ENCODE data around the gene CD22. TPM values are rescaled to one million over a fixed set of nuclear protein-coding genes. Genes with fewer than 3 reads are reported as not detected.

Gene CD22
- total RNA-seq, 1 experiment from 2014 or later: not detected

GRCh38 chr19:35379992-35380391 lies 51.0 kb downstream of the CD22 start:
- Histone ChIP-seq H3K36me3 (ENCODE audit: insufficient read depth, low read length, poor library complexity, severe bottlenecking) (no peaks in the 10 kb centered on the region), H3K4me1 (ENCODE audit: insufficient read depth, low read length, poor library complexity, severe bottlenecking) (peaks cover 6% of the 10 kb centered on the region), H3K9me3 (ENCODE audit: low read depth, low read length, poor library complexity, severe bottlenecking) (no peaks in the 10 kb centered on the region), H3K27ac (ENCODE audit: low read depth, low read length, poor library complexity, severe bottlenecking) (no peak overlapping the region), H3K4me3 (ENCODE audit: low read depth, low read length, poor library complexity, severe bottlenecking) (no peak overlapping the region), H3K27me3 (replicated peaks; ENCODE audit: insufficient read depth, low read depth, low read length, poor library complexity) (peaks cover 5% of the 10 kb centered on the region)
- CTCF ChIA-PET: no interaction called here
- DNase-seq (ENCODE audit: low spot score): no peak
- TF ChIP-seq EZH2 (IDR thresholded peaks at IDR 0.05; ENCODE audit: borderline replicate concordance, low read depth, low read length, poor library complexity, severe bottlenecking): no peak
- TF ChIP-seq, protein P1, sequence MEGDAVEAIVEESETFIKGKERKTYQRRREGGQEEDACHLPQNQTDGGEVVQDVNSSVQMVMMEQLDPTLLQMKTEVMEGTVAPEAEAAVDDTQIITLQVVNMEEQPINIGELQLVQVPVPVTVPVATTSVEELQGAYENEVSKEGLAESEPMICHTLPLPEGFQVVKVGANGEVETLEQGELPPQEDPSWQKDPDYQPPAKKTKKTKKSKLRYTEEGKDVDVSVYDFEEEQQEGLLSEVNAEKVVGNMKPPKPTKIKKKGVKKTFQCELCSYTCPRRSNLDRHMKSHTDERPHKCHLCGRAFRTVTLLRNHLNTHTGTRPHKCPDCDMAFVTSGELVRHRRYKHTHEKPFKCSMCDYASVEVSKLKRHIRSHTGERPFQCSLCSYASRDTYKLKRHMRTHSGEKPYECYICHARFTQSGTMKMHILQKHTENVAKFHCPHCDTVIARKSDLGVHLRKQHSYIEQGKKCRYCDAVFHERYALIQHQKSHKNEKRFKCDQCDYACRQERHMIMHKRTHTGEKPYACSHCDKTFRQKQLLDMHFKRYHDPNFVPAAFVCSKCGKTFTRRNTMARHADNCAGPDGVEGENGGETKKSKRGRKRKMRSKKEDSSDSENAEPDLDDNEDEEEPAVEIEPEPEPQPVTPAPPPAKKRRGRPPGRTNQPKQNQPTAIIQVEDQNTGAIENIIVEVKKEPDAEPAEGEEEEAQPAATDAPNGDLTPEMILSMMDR (conservative IDR thresholded peaks at IDR 0.05; ENCODE audit: low read depth, low read length): no peak
- intact Hi-C loops (cut with micrococcal nuclease; ENCODE audit: unreplicated experiment): no loop called here
- no TSS peak for BruUV-seq (replicated peaks)
- POLR2A ChIA-PET (ENCODE audit: low non-redundant PET): no interaction called here

GRCh38 chr19:35380450-35381124 lies 51.6 kb downstream of the CD22 start:
- no peak for DNase-seq (ENCODE audit: low spot score)
- intact Hi-C loops (cut with micrococcal nuclease; ENCODE audit: unreplicated experiment): no loop called here
- peaks cover 4% of the 10 kb centered on the region for H3K4me1 ChIP-seq (ENCODE audit: insufficient read depth, low read length, poor library complexity, severe bottlenecking)
- peaks cover 5% of the 10 kb centered on the region for H3K9me3 ChIP-seq (ENCODE audit: low read depth, low read length, poor library complexity, severe bottlenecking)
- ChIA-PET CTCF (no interaction called here), POLR2A (ENCODE audit: low non-redundant PET) (no interaction called here)
- H3K27me3 ChIP-seq (replicated peaks; ENCODE audit: insufficient read depth, low read depth, low read length, poor library complexity): peaks cover 5% of the 10 kb centered on the region
- TF ChIP-seq, protein P1 (conservative IDR thresholded peaks at IDR 0.05; ENCODE audit: low read depth, low read length): no peak
- TF ChIP-seq EZH2 (IDR thresholded peaks at IDR 0.05; ENCODE audit: borderline replicate concordance, low read depth, low read length, poor library complexity, severe bottlenecking): no peak
- no peaks in the 10 kb centered on the region for H3K36me3 ChIP-seq (ENCODE audit: insufficient read depth, low read length, poor library complexity, severe bottlenecking)
- H3K4me3 ChIP-seq (ENCODE audit: low read depth, low read length, poor library complexity, severe bottlenecking): no peak overlapping the region
- no TSS peak for BruUV-seq (replicated peaks)
- no peak overlapping the region for H3K27ac ChIP-seq (ENCODE audit: low read depth, low read length, poor library complexity, severe bottlenecking)

GRCh38 chr19:35381318-35381717 lies 52.3 kb downstream of the CD22 start:
- H3K36me3 ChIP-seq (ENCODE audit: insufficient read depth, low read length, poor library complexity, severe bottlenecking): no peaks in the 10 kb centered on the region
- H3K4me3 ChIP-seq (ENCODE audit: low read depth, low read length, poor library complexity, severe bottlenecking): no peak overlapping the region
- no peak for TF ChIP-seq EZH2 (IDR thresholded peaks at IDR 0.05; ENCODE audit: borderline replicate concordance, low read depth, low read length, poor library complexity, severe bottlenecking)
- TF ChIP-seq, protein P1 (conservative IDR thresholded peaks at IDR 0.05; ENCODE audit: low read depth, low read length): no peak
- H3K9me3 ChIP-seq (ENCODE audit: low read depth, low read length, poor library complexity, severe bottlenecking): peaks cover 11% of the 10 kb centered on the region
- H3K4me1 ChIP-seq (ENCODE audit: insufficient read depth, low read length, poor library complexity, severe bottlenecking): peaks cover 4% of the 10 kb centered on the region
- no peak overlapping the region for H3K27ac ChIP-seq (ENCODE audit: low read depth, low read length, poor library complexity, severe bottlenecking)
- BruUV-seq (replicated peaks): no TSS peak
- CTCF ChIA-PET: no interaction called here
- POLR2A ChIA-PET (ENCODE audit: low non-redundant PET): no interaction called here
- intact Hi-C loops (cut with micrococcal nuclease; ENCODE audit: unreplicated experiment): no loop called here
- peaks cover 5% of the 10 kb centered on the region for H3K27me3 ChIP-seq (replicated peaks; ENCODE audit: insufficient read depth, low read depth, low read length, poor library complexity)
- no peak for DNase-seq (ENCODE audit: low spot score)
